ENCODE measurements around the gene CHPT1. TPM values are rescaled to one million over a fixed set of nuclear protein-coding genes. Genes with fewer than 3 reads are reported as not detected.

The CHPT1 gene
- total and polyA plus RNA-seq, 2 donors (not counting 3 experiments of a cell fraction or from before 2014, with no cell fraction given), result 12.1 to 19.3 TPM

GRCh38 chr12:101710288-101710687 is 12.8 kb downstream of the CHPT1 start:
- no peak overlapping the region for H3K27ac ChIP-seq (ENCODE audit: insufficient read depth, low read depth, low read length)
- no peak overlapping the region for H3K4me2 ChIP-seq (ENCODE audit: insufficient read depth, low read length)
- no peak overlapping the region for H3K4me3 ChIP-seq (replicated peaks in 1 of 3; ENCODE audit: insufficient read depth in 1 of 3, low read depth in 1 of 3, low read length in 3 of 3)
- no peak for TF ChIP-seq MAX (IDR thresholded peaks at IDR 0.05; ENCODE audit: insufficient read depth, insufficient read length)
- TF ChIP-seq, protein P1, sequence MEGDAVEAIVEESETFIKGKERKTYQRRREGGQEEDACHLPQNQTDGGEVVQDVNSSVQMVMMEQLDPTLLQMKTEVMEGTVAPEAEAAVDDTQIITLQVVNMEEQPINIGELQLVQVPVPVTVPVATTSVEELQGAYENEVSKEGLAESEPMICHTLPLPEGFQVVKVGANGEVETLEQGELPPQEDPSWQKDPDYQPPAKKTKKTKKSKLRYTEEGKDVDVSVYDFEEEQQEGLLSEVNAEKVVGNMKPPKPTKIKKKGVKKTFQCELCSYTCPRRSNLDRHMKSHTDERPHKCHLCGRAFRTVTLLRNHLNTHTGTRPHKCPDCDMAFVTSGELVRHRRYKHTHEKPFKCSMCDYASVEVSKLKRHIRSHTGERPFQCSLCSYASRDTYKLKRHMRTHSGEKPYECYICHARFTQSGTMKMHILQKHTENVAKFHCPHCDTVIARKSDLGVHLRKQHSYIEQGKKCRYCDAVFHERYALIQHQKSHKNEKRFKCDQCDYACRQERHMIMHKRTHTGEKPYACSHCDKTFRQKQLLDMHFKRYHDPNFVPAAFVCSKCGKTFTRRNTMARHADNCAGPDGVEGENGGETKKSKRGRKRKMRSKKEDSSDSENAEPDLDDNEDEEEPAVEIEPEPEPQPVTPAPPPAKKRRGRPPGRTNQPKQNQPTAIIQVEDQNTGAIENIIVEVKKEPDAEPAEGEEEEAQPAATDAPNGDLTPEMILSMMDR (IDR thresholded peaks at IDR 0.05; ENCODE audit: extremely low read depth in 1 of 2, insufficient read depth in 1 of 2, low read depth in 1 of 2, low read length in 2 of 2), result no peak
- no peak for TF ChIP-seq FOS (IDR thresholded peaks at IDR 0.05; ENCODE audit: borderline replicate concordance, insufficient read depth, low read length)
- no peak for TF ChIP-seq JUN (IDR thresholded peaks at IDR 0.05; ENCODE audit: borderline replicate concordance, insufficient read depth, insufficient read length, low read depth)
- no peak for TF ChIP-seq EZH2 (IDR thresholded peaks at IDR 0.05; ENCODE audit: borderline replicate concordance, low read depth, low read length, severe bottlenecking)
- no peak for TF ChIP-seq POLR2AphosphoS5 (IDR thresholded peaks at IDR 0.05; ENCODE audit: insufficient read depth, low read depth, low read length)
- TF ChIP-seq MYC (IDR thresholded peaks at IDR 0.05; ENCODE audit: low read depth, low read length), result no peak
- TF ChIP-seq GATA2 (IDR thresholded peaks at IDR 0.05; ENCODE audit: insufficient read depth, insufficient read length, low read depth, low read length), result no peak
- TF ChIP-seq POLR2A (IDR thresholded peaks at IDR 0.05; ENCODE audit: low read depth, low read length), result no peak
- H4K20me1 ChIP-seq (replicated peaks; ENCODE audit: control insufficient read depth, extremely low read depth, insufficient read depth, low read length), result no peaks in the 10 kb centered on the region
- intact Hi-C loops (cut with micrococcal nuclease) (no loop called here), dilution Hi-C loops (cut with MboI; ENCODE audit: extremely low pct_ligation_motif_present, low sequenced_read_pairs) (no loop called here)
- H3K9me3 ChIP-seq (replicated peaks; ENCODE audit: control insufficient read depth, insufficient read depth, low read length), result no peaks in the 10 kb centered on the region
- H2AFZ ChIP-seq (ENCODE audit: low read depth, low read length), result no peak overlapping the region
- ChIA-PET POLR2A (no interaction called here), CTCF (interaction anchor here (0.6 kb wide), 1 partner anchor 49 kb away, joined by 3 read pairs; no protein-coding TSS in a partner anchor)
- FAIRE-seq (no peak), DNase-seq (ENCODE audit: low read depth, low spot score) (no peak)
- BruUV-seq (replicated peaks), result no TSS peak
- peaks cover 12% of the 10 kb centered on the region for H3K79me2 ChIP-seq (ENCODE audit: control insufficient read depth, insufficient read depth, low read length)
- H3K4me1 ChIP-seq (ENCODE audit: control insufficient read depth, extremely low read depth, insufficient read depth, low read length), result no peaks in the 10 kb centered on the region
- no peaks in the 10 kb centered on the region for H3K36me3 ChIP-seq (ENCODE audit: control insufficient read depth in 2 of 2, extremely low read depth in 1 of 2, insufficient read depth in 2 of 2, low read length in 2 of 2)
- H3K27me3 ChIP-seq (ENCODE audit: control insufficient read depth in 2 of 2, insufficient read depth in 2 of 2, low read length in 2 of 2), result no peaks in the 10 kb centered on the region
- H3K9me1 ChIP-seq (replicated peaks; ENCODE audit: control insufficient read depth, extremely low read depth, insufficient read depth, low read length), result no peaks in the 10 kb centered on the region
- H3K9ac ChIP-seq (replicated peaks; ENCODE audit: extremely low read depth, insufficient read depth, low read length), result no peak overlapping the region

Data from endothelial cell of umbilical vein (primary cell).